HG03469 (cell line): Measurements from ENCODE around the gene ITPR2.
"Not testable (repeated sequence)": the region's sequence is repeated elsewhere in the genome, so short reads cannot be mapped to it uniquely, and the experiment has no call there.

Experiments used
- ATAC-seq: cut with Tn5 transposase; IDR thresholded peaks from one replicate; pipeline ENCODE4 v1.9.1; 2021; ENCODE audit warnings: mild to moderate bottlenecking, moderate library complexity, moderate number of reproducible peaks; ENCODE audit not compliant: unreplicated experiment

Gene ITPR2

GRCh38 chr12:26791301-26791791 lies 41.6 kb downstream of the ITPR2 start:
- no peak for ATAC-seq

DNA sequence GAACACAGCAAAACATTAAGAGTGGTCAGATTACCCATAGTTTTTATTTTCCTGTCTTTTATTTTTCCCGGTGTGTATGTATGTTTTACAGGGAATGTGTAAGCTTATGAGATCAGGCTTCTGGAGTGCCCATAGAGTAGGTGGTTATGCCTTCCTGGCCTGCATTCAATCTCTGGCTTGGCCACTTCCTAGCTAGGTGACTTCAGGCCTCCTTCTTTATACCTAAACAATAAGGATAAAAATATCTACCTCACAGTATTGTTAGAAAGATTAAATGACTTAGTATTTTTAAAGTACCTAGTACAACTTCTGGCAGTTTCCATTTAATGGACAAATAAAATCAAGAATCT lies 42.4 kb downstream of the ITPR2 start:
- ATAC-seq = no peak

DNA sequence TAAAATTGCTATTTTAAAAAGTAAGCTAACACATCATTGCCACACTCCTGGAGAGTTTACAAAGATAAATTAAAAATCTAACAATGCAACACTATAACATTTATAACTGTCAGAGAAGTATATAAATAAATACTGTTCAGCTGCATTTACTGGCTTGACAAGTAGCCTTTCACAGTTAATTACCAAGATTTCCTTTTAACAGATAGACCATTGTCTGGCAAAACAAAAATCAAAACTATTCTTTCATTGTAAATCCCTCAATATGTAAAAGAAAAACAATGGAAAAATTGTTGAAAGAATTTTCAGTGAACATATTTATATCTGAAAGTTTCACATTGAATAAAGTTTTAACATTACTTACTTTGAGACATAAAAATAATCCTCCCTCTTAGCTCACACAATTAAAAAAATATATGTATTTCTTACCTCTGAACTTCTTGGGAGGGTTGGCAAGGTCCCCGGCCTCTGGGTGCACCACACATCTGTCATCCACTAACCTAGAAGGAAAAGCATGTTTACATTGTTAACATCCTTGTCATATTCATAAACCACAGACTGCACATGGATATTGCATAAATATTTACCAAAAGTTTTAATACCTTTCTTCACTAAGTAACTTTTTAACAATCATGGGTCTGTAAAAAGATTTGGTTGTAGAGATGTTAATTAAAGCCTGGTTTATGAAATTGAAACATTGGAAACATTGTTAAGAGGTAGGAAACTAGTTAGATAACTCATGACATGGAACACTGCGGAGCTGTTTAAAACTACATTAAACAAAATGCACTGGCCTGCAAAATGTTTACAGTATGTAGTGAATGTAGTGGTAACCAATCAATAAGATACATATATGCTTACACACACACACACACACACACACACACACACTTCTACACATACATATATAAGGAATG lies 43.0 kb downstream of the ITPR2 start:
- ATAC-seq = no peak

GRCh38 chr12:26786865-26787514 lies 46.0 kb downstream of the ITPR2 start:
- no peak for ATAC-seq

DNA sequence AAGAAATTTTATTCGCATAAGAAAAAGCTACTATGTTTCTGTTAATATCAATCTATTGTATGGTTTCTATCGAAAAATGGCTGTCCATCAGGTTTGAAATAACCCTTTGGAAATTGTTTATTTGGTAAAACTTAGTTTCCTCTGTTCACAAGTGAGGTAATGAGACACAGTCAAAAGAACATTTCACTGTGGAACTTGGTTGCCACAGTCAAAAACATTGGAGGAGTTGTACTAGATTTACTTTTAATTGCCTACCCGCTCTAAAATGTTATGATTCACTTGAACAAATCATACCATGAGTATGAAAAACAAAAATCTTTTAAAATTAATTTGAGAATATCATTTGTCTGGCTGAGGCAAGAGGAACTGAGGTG lies 46.5 kb downstream of the ITPR2 start:
- no peak for ATAC-seq

DNA sequence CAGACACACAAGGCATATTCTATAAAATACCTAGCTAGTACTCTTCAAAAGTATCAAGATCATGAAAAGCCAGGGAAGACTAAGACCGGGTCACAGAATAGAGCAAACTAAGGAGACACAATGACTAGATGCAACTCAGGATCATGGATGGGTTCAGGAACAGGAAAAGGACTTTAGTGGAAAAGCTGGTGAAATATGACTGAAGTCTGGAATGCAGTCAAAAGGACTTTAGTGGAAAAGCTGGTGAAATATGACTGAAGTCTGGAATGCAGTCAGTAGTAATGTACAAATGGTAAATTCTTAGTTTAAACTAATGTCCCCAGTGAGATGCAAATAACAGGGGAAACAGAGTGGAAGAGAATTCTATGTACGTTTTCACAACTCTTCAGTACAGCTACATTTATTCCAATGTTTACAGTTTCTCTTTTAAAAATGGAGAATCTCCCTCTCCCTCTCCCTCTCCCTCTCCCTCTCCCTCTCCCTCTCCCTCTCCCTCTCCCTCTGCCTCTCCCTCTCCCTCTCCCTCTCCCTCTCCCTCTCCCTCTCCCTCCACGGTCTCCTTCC lies 49.1 kb downstream of the ITPR2 start:
- not testable (repeated sequence) for ATAC-seq

- no peak for ATAC-seq
Observed at GRCh38 chr12:26783131-26783526, 49.9 kb downstream of the ITPR2 start.

DNA sequence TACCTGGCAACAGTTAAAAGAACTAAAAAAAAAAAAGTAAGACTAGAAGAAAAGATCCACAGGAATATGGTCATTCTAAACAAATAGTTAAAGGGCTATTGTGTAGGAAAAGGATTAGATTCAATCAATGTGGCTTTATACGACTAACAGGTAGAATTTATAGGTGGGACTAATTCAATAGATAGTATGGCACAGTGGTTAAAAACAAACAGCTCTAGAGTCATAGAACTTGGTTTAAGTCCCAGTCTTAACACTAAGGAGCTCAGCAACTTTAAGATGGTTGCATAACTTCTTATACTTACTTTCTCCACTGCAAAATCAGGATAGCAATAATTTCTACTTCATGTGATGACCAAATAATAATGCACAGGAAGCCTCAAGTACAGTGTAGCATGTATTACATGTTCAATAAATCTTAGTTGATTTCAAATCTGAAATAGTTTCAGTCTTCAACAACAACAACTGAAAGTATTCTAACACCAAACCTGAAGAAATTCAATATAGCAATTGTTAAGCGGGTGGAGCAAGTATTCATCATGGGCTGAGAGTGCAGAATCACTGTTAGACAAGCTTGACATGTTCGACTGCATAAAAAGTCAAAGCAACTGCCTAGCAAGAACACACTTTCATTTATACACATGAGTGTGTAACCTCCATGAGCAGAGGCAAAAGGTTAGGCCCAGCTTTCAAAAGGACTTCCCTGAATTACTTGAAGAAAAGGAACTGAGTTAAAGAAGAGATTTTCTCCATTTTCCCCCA lies 50.4 kb downstream of the ITPR2 start:
- no peak for ATAC-seq

DNA sequence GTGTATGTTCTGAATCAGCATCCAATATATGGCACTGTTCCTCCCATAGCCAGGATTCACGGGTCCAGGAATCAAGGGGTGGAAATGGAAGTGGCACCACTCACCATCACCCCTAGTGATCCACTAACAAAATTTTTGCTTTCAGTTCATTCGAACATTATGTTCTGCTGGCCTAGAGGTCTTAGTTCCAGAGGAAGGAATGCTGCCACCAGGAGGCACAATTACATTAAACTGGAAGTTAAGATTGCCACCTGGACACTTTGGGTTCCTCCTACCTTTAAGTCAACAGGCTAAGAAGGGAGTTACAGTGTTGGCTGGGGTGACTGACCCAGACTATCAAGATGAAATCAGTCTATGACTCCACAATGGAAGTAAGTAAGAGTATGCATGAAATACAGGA lies 52.3 kb downstream of the ITPR2 start:
- ATAC-seq = not testable (repeated sequence)

DNA sequence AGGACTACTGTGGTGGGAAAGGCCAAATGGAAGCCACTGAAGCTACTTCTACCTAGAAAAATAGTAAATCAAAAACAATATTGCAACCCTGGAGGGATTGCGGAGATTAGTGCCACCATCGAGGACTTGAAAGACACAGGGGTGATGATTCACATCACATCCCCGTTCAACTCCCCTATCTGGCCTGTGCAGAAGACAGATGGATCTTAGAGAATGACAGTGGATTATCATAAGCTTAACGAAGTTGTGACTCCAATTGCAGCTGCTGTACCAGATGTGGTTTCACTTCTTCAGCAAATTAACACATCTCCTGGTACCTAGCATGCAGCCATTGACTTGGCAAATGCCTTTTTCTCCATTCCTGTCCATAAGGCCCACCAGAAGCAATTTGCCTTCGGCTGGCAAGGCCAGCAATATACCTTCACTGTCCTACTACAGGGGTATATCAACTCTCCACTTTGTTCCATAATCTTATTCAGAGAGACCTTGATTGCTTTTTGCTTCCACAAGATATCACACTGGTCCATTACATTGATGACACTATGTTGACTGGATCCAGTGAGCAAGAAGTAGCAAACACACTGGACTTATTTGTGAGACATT lies 54.7 kb downstream of the ITPR2 start:
- not testable (repeated sequence) for ATAC-seq

DNA sequence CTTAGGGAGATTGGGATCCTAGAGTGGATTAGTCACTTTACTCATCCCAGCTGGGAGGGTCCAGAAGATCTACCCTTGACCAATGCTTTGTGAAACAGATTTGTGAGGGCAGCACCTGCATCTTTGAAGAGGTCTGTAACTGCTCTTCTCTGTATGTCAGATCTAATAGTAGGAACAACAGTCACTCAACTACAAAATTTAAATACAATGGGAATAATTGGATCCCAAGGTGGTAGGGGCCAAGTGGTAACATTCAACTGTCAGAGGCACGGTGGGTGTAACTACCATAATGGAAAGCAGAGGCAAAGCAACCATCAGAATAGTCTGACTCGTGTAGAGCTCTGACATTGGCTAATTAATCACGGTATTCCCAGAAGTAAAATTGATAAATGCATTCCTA lies 55.8 kb downstream of the ITPR2 start:
- ATAC-seq = no peak

- ATAC-seq = not testable (repeated sequence)
Observed at GRCh38 chr12:26775991-26776390, 57.0 kb downstream of the ITPR2 start.

GRCh38 chr12:26773313-26774104 lies 59.5 kb downstream of the ITPR2 start:
- no peak for ATAC-seq

DNA sequence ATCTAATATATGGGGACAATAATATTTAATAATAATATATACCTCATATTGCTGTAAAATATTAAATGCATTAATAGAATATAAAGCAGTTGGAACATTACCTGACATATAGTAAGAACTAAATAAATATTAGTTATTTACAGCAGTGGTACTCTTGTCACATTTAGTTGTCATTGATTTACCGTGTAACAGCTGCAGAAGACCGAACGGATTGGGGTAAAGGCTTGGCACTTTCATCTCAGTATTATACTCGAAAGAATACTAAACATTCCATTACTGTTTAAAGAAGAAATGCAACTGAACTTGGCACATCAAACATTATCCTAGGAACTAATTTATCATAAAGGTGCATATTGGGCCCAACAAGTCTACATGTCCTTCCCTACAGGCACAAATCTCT lies 61.1 kb downstream of the ITPR2 start:
- no peak for ATAC-seq

DNA sequence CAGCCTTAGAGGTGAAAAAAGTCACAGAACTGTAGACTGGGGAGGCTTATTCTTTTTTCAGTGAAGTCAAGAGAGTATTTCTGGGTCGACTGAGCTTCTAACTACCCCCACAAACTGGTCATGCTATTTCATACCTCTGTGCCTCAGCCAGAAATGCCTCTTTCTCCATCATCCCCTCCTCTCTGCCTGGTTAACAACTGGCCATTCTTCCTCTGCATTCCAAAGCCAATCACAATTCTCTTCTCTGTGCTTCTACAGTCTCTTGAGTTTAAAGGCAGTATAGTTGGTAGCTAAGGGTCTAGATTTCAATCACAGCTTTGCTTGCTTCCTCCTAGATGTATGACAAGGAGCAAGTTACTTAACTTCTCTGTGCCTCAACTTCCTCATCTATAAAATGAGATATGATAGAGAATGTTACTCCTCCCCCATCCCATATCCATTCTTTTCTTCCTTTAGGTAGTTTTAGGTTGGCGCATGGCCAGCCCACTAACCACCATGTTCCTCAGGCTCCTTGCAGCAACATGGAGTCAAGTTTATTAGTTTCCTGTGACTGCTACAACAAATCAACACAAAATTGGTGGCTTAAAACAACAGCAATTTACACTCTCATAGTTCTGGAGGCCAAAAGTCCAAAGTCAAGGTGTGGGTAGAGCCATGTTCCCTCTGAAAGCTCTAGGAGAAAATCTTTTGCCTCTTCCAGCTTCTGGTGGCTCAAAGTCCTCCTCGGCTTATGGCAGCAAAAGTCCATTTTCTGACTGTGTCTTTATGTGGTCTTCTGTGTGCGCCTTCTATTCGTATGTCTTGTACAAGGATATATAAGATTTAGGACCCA lies 62.5 kb downstream of the ITPR2 start:
- no peak for ATAC-seq

DNA sequence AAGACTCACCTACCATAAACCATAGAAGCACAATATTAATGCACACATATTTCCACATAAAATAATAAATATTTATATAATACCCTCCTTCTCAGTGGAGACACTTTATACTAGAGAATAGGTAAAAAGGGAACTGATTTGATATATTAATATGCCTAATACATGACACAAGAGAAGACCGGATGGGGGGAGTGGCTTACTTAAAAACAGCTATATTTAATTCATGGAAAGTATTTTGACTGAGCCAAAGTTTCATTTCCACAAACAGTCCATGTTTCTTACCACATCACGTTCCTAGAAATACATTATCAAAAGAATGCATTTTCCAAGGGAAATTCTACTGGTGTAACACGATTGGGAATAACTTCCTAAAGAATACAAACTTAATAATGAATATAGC lies 63.4 kb downstream of the ITPR2 start:
- ATAC-seq = no peak

GRCh38 chr12:26768611-26769603 lies 64.1 kb downstream of the ITPR2 start:
- ATAC-seq = no peak

GRCh38 chr12:26767865-26768264 lies 65.1 kb downstream of the ITPR2 start:
- no peak for ATAC-seq
